HCT116 (cell line): ENCODE results near the gene PRICKLE2.

ENCODE experiments used
- CEBPB ChIP-seq: IDR thresholded peaks from 2 replicates; pipeline ENCODE4 v1.6.1; 2012; ENCODE audit warnings: low read depth
- EZH2phosphoT487 ChIP-seq: fragments of 200-600 bp; IDR thresholded peaks from 2 replicates; pipeline ENCODE4 v1.6.1; 2018; ENCODE audit warnings: antibody characterized with exemption, borderline replicate concordance
- POLR2A ChIP-seq: IDR thresholded peaks from 2 replicates; pipeline ENCODE4 v1.7.0; 2011; ENCODE audit warnings: borderline replicate concordance; ENCODE audit not compliant: insufficient read depth, insufficient read length; ENCODE audit errors: extremely low read depth
- POLR2AphosphoS5 ChIP-seq: IDR thresholded peaks from 2 replicates; pipeline ENCODE4 v1.6.1; 2011; ENCODE audit warnings: mild to moderate bottlenecking, low read depth, low read length, moderate library complexity
- TF ChIP-seq, protein P1 (sequence below), 3 experiments: fragments of 200-600 bp in 1 of 3; sonication (generic) in 1 of 3; IDR thresholded peaks in 2 of 3; conservative IDR thresholded peaks in 1 of 3; 2 replicates each; pipeline ENCODE4 v1.5.1; 2012 to 2017; ENCODE audit warnings: low read depth in 2 of 3, low read length in 2 of 3, antibody characterized with exemption in 1 of 3, borderline replicate concordance in 1 of 3, control low read depth in 1 of 3, mild to moderate bottlenecking in 1 of 3, mixed read lengths in 1 of 3, mixed run types in 1 of 3, moderate library complexity in 1 of 3; ENCODE audit not compliant: insufficient read depth in 1 of 3

GRCh38 chr3:64125561-64125960, 99.7 kb downstream of the PRICKLE2 start:
- TF ChIP-seq, protein P1, sequence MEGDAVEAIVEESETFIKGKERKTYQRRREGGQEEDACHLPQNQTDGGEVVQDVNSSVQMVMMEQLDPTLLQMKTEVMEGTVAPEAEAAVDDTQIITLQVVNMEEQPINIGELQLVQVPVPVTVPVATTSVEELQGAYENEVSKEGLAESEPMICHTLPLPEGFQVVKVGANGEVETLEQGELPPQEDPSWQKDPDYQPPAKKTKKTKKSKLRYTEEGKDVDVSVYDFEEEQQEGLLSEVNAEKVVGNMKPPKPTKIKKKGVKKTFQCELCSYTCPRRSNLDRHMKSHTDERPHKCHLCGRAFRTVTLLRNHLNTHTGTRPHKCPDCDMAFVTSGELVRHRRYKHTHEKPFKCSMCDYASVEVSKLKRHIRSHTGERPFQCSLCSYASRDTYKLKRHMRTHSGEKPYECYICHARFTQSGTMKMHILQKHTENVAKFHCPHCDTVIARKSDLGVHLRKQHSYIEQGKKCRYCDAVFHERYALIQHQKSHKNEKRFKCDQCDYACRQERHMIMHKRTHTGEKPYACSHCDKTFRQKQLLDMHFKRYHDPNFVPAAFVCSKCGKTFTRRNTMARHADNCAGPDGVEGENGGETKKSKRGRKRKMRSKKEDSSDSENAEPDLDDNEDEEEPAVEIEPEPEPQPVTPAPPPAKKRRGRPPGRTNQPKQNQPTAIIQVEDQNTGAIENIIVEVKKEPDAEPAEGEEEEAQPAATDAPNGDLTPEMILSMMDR (IDR thresholded peaks at IDR 0.05 in 2 of 3, conservative IDR thresholded peaks at IDR 0.05 in 1 of 3; ENCODE audit: borderline replicate concordance in 1 of 3, insufficient read depth in 1 of 3, low read depth in 2 of 3, low read length in 2 of 3): no peak
- TF ChIP-seq CEBPB (no peak), POLR2A (no peak), EZH2phosphoT487 (no peak), POLR2AphosphoS5 (no peak)
